Measurements from ENCODE around the gene PCBP3. TPM values are rescaled to one million over a fixed set of nuclear protein-coding genes. Genes with fewer than 3 reads are reported as not detected.

PCBP3 gene
- total and polyA plus RNA-seq, 2 donors (not counting 3 experiments of a cell fraction or from before 2014, with no cell fraction given): 0.06 to 1.1 TPM

DNA sequence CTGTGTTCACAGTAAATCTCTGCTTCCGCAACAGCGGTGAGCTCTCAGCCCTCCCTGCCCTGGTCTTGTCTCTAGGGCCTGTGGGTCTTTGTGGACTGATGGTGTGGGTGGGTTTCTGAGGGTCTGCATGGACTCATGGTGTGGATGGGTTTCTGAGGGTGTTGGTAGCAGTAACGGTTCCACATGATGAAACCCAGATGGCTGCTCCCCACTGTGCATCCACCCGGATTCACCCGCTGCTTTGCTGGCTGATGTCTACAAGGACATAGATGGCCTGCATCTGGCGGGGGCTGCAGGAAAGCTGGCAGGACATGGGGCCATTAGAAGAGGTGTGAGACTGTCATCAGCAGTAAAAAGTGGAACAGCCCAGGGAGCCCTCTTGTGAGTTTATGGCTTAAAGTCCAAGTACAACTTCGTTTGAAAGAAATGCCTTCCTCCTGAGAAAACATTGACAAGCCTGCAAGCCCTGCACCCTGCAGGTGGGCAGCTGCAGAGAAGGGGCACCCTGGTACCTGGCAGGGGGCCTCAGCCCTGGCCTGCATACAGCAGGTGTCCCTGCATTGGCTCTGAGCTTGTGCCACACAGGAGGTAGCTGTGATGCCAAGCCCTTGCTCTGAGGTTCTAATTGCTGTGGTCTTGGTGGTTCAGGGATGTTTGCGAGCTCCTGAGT lies 181.2 kb downstream of the PCBP3 start:
- Histone ChIP-seq H3K9me1 (replicated peaks; ENCODE audit: control insufficient read depth, extremely low read depth, insufficient read depth, low read length) (no peaks in the 10 kb centered on the region), H3K9ac (replicated peaks; ENCODE audit: extremely low read depth, insufficient read depth, low read length) (no peak overlapping the region), H3K4me2 (ENCODE audit: insufficient read depth, low read length) (no peak overlapping the region), H3K27ac (ENCODE audit: insufficient read depth, low read depth, low read length) (no peak overlapping the region), H2AFZ (ENCODE audit: low read depth, low read length) (no peak overlapping the region), H3K79me2 (ENCODE audit: control insufficient read depth, insufficient read depth, low read length) (no peaks in the 10 kb centered on the region), H3K27me3 (ENCODE audit: control insufficient read depth in 2 of 2, insufficient read depth in 2 of 2, low read length in 2 of 2) (peaks cover 3 to 4% of the 10 kb centered on the region in 2 experiments), H4K20me1 (replicated peaks; ENCODE audit: control insufficient read depth, extremely low read depth, insufficient read depth, low read length) (no peaks in the 10 kb centered on the region), H3K4me1 (ENCODE audit: control insufficient read depth, extremely low read depth, insufficient read depth, low read length) (no peaks in the 10 kb centered on the region), H3K36me3 (ENCODE audit: control insufficient read depth in 2 of 2, extremely low read depth in 1 of 2, insufficient read depth in 2 of 2, low read length in 2 of 2) (no peaks in the 10 kb centered on the region), H3K9me3 (replicated peaks; ENCODE audit: control insufficient read depth, insufficient read depth, low read length) (no peaks in the 10 kb centered on the region), H3K4me3 (replicated peaks in 1 of 3; ENCODE audit: insufficient read depth in 1 of 3, low read depth in 1 of 3, low read length in 3 of 3) (no peak overlapping the region)
- ChIA-PET CTCF (no interaction called here), POLR2A (no interaction called here)
- intact Hi-C loops (cut with micrococcal nuclease): loop anchor here (5.0 kb wide), 2 partner anchors 532 to 877 kb away; no protein-coding TSS in a partner anchor
- TF ChIP-seq POLR2A (IDR thresholded peaks at IDR 0.05; ENCODE audit: low read depth, low read length) (no peak), JUN (IDR thresholded peaks at IDR 0.05; ENCODE audit: borderline replicate concordance, insufficient read depth, insufficient read length, low read depth) (no peak), FOS (IDR thresholded peaks at IDR 0.05; ENCODE audit: borderline replicate concordance, insufficient read depth, low read length) (no peak), POLR2AphosphoS5 (IDR thresholded peaks at IDR 0.05; ENCODE audit: insufficient read depth, low read depth, low read length) (no peak), GATA2 (IDR thresholded peaks at IDR 0.05; ENCODE audit: insufficient read depth, insufficient read length, low read depth, low read length) (no peak), EZH2 (IDR thresholded peaks at IDR 0.05; ENCODE audit: borderline replicate concordance, low read depth, low read length, severe bottlenecking) (no peak), MYC (IDR thresholded peaks at IDR 0.05; ENCODE audit: low read depth, low read length) (no peak)
- TF ChIP-seq, protein P1, sequence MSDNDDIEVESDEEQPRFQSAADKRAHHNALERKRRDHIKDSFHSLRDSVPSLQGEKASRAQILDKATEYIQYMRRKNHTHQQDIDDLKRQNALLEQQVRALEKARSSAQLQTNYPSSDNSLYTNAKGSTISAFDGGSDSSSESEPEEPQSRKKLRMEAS (IDR thresholded peaks at IDR 0.05; ENCODE audit: insufficient read depth, insufficient read length): no peak
- TF ChIP-seq, protein P2, sequence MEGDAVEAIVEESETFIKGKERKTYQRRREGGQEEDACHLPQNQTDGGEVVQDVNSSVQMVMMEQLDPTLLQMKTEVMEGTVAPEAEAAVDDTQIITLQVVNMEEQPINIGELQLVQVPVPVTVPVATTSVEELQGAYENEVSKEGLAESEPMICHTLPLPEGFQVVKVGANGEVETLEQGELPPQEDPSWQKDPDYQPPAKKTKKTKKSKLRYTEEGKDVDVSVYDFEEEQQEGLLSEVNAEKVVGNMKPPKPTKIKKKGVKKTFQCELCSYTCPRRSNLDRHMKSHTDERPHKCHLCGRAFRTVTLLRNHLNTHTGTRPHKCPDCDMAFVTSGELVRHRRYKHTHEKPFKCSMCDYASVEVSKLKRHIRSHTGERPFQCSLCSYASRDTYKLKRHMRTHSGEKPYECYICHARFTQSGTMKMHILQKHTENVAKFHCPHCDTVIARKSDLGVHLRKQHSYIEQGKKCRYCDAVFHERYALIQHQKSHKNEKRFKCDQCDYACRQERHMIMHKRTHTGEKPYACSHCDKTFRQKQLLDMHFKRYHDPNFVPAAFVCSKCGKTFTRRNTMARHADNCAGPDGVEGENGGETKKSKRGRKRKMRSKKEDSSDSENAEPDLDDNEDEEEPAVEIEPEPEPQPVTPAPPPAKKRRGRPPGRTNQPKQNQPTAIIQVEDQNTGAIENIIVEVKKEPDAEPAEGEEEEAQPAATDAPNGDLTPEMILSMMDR (IDR thresholded peaks at IDR 0.05; ENCODE audit: extremely low read depth in 1 of 2, insufficient read depth in 1 of 2, low read depth in 1 of 2, low read length in 2 of 2): no peak
- DNase-seq (ENCODE audit: low read depth, low spot score) (no peak), FAIRE-seq (no peak)
- dilution Hi-C loops (cut with MboI; ENCODE audit: extremely low pct_ligation_motif_present, low sequenced_read_pairs): no loop called here
- BruUV-seq (replicated peaks): no TSS peak

Measured in endothelial cell of umbilical vein (primary cell).